Raji (cell line): ENCODE measurements around the gene RIN1.

Experiments used
- POLR2A ChIP-seq: IDR thresholded peaks from 2 replicates; pipeline ENCODE4 v1.6.1; 2011; ENCODE audit warnings: low read depth, low read length, control low read depth; ENCODE audit not compliant: insufficient read depth

Gene RIN1

GRCh38 chr11:66362481-66363147 is 26.4 kb upstream of the RIN1 start:
- TF ChIP-seq POLR2A: no peak

- TF ChIP-seq POLR2A: peak; percentile 13; the same call in 1 of the 2 replicates
These were observed 25.3 kb upstream of the RIN1 start for GRCh38 chr11:66361502-66361941.

GRCh38 chr11:66360406-66361073 is 24.3 kb upstream of the RIN1 start:
- TF ChIP-seq POLR2A: 0 out of 2 replicates have a peak, but pooled peaks have one; percentile 20

- TF ChIP-seq POLR2A: peak; percentile 31
These were observed 23.4 kb upstream of the RIN1 start for GRCh38 chr11:66359662-66360087.

- TF ChIP-seq POLR2A: no peak
These were observed 12.8 kb upstream of the RIN1 start for GRCh38 chr11:66349084-66349386.

- TF ChIP-seq POLR2A: peak; percentile 68
These were observed 11.4 kb upstream of the RIN1 start, which contains the start of gene B4GAT1 for GRCh38 chr11:66347425-66348276. Gene B4GAT1 (minus strand): TSS chr11:66347629. CDS start chr11:66347545, 84 bp downstream.

- no peak for TF ChIP-seq POLR2A
These were observed 10.5 kb upstream of the RIN1 start for GRCh38 chr11:66346476-66347424.

GRCh38 chr11:66345316-66345649 is 9.0 kb upstream of the RIN1 start:
- TF ChIP-seq POLR2A: no peak

GRCh38 chr11:66344550-66345315 is 8.5 kb upstream of the RIN1 start, which contains the start of gene BRMS1:
Gene BRMS1 (minus strand): TSS chr11:66345104. CDS start chr11:66342234, 2,870 bp downstream.
- peak; percentile 95 for TF ChIP-seq POLR2A

GRCh38 chr11:66343176-66343575 is 6.9 kb upstream of the RIN1 start:
- TF ChIP-seq POLR2A: no peak

- TF ChIP-seq POLR2A: no peak
These were observed 5.4 kb upstream of the RIN1 start for GRCh38 chr11:66341502-66342126.

- TF ChIP-seq POLR2A: no peak
These were observed 4.6 kb upstream of the RIN1 start for GRCh38 chr11:66340596-66341501.

GRCh38 chr11:66339686-66340483 is 3.7 kb upstream of the RIN1 start:
- no peak for TF ChIP-seq POLR2A
